ENCODE measurements around the gene SYT1. TPM values are rescaled to one million over a fixed set of nuclear protein-coding genes. Genes with fewer than 3 reads are reported as not detected.

The SYT1 gene
- total RNA-seq, 1 experiment from 2014 or later = 80.9 TPM

- H3K36me3 ChIP-seq (ENCODE audit: insufficient read depth, low read length, poor library complexity, severe bottlenecking) = no peaks in the 10 kb centered on the region
- DNase-seq (ENCODE audit: low spot score) = peak; percentile 57
- ChIA-PET CTCF (no interaction called here), POLR2A (ENCODE audit: low non-redundant PET) (no interaction called here)
- no peaks in the 10 kb centered on the region for H3K27me3 ChIP-seq (replicated peaks; ENCODE audit: insufficient read depth, low read depth, low read length, poor library complexity)
- H3K4me3 ChIP-seq (ENCODE audit: low read depth, low read length, poor library complexity, severe bottlenecking) = no peak overlapping the region
- peaks cover 37% of the 10 kb centered on the region for H3K4me1 ChIP-seq (ENCODE audit: insufficient read depth, low read length, poor library complexity, severe bottlenecking)
- no peak for TF ChIP-seq EZH2 (IDR thresholded peaks at IDR 0.05; ENCODE audit: borderline replicate concordance, low read depth, low read length, poor library complexity, severe bottlenecking)
- TF ChIP-seq CTCF (conservative IDR thresholded peaks at IDR 0.05; ENCODE audit: low read depth, low read length) = no peak
- no peaks in the 10 kb centered on the region for H3K9me3 ChIP-seq (ENCODE audit: low read depth, low read length, poor library complexity, severe bottlenecking)
- BruUV-seq (replicated peaks) = no TSS peak
- no peak overlapping the region for H3K27ac ChIP-seq (ENCODE audit: low read depth, low read length, poor library complexity, severe bottlenecking)
- intact Hi-C loops (cut with micrococcal nuclease; ENCODE audit: unreplicated experiment) = loop anchor here (5.0 to 10.0 kb wide), 9 partner anchors 189 to 1366 kb away; partner anchors contain the start of gene SYT1
Measured at GRCh38 chr12:79371226-79371625, 506.7 kb downstream of the SYT1 start.

- POLR2A ChIA-PET (ENCODE audit: low non-redundant PET) = no interaction called here
- DNase-seq (ENCODE audit: low spot score) = peak; percentile 71
Measured at GRCh38 chr12:79373896-79374499, 509.4 kb downstream of the SYT1 start.

DNA sequence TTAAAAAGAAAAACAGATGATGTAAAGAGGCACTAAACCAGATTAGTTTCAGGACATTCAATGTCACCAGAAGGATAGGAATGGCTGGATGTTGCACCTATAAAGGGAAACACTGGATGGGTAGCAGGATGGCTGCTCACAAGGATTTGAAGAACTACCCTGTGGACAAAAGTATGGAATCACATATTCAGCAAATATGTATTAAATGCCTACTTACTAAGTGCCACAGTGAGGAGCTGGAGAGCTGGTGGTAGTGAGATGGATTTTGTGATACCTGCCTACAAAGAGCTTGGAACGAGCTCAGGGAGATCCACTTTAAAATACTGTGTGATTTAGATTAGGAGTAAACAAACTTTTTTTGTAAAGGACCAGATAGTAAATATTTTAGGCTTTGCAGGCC lies 510.0 kb downstream of the SYT1 start:
- BruUV-seq (replicated peaks) = no TSS peak
- TF ChIP-seq CTCF (conservative IDR thresholded peaks at IDR 0.05; ENCODE audit: low read depth, low read length) = no peak
- TF ChIP-seq EZH2 (IDR thresholded peaks at IDR 0.05; ENCODE audit: borderline replicate concordance, low read depth, low read length, poor library complexity, severe bottlenecking) = no peak
- peaks cover 4% of the 10 kb centered on the region for H3K36me3 ChIP-seq (ENCODE audit: insufficient read depth, low read length, poor library complexity, severe bottlenecking)
- intact Hi-C loops (cut with micrococcal nuclease; ENCODE audit: unreplicated experiment) = loop anchor here (5.0 to 10.0 kb wide), 9 partner anchors 192 to 1370 kb away; partner anchors contain the start of gene SYT1
- H3K9me3 ChIP-seq (ENCODE audit: low read depth, low read length, poor library complexity, severe bottlenecking) = no peaks in the 10 kb centered on the region
- no peak overlapping the region for H3K4me3 ChIP-seq (ENCODE audit: low read depth, low read length, poor library complexity, severe bottlenecking)
- H3K4me1 ChIP-seq (ENCODE audit: insufficient read depth, low read length, poor library complexity, severe bottlenecking) = peaks cover 31% of the 10 kb centered on the region
- H3K27me3 ChIP-seq (replicated peaks; ENCODE audit: insufficient read depth, low read depth, low read length, poor library complexity) = no peaks in the 10 kb centered on the region
- no peak overlapping the region for H3K27ac ChIP-seq (ENCODE audit: low read depth, low read length, poor library complexity, severe bottlenecking)
- no peak for DNase-seq (ENCODE audit: low spot score)
- ChIA-PET CTCF (interaction anchor here (0.6 to 1.0 kb wide), 2 partner anchors 115 to 1144 kb away, joined by 3 read pairs; no protein-coding TSS in a partner anchor), POLR2A (ENCODE audit: low non-redundant PET) (no interaction called here)

More at GRCh38 chr12:79373896-79374499, 509.4 kb downstream of the SYT1 start:
- TF ChIP-seq CTCF (conservative IDR thresholded peaks at IDR 0.05; ENCODE audit: low read depth, low read length) = peak; percentile 93
- no peak for TF ChIP-seq EZH2 (IDR thresholded peaks at IDR 0.05; ENCODE audit: borderline replicate concordance, low read depth, low read length, poor library complexity, severe bottlenecking)
- no TSS peak for BruUV-seq (replicated peaks)
- Histone ChIP-seq H3K4me3 (ENCODE audit: low read depth, low read length, poor library complexity, severe bottlenecking) (no peak overlapping the region), H3K9me3 (ENCODE audit: low read depth, low read length, poor library complexity, severe bottlenecking) (no peaks in the 10 kb centered on the region), H3K36me3 (ENCODE audit: insufficient read depth, low read length, poor library complexity, severe bottlenecking) (peaks cover 4% of the 10 kb centered on the region), H3K27me3 (replicated peaks; ENCODE audit: insufficient read depth, low read depth, low read length, poor library complexity) (no peaks in the 10 kb centered on the region), H3K27ac (ENCODE audit: low read depth, low read length, poor library complexity, severe bottlenecking) (no peak overlapping the region), H3K4me1 (ENCODE audit: insufficient read depth, low read length, poor library complexity, severe bottlenecking) (peaks cover 36% of the 10 kb centered on the region)
- intact Hi-C loops (cut with micrococcal nuclease; ENCODE audit: unreplicated experiment) = loop anchor here (5.0 to 10.0 kb wide), 9 partner anchors 192 to 1369 kb away; partner anchors contain the start of gene SYT1
- CTCF ChIA-PET = no interaction called here

All from A673 (cell line).